K562 (cell line): ENCODE measurements around the gene RHBDF2. TPM values are rescaled to one million over a fixed set of nuclear protein-coding genes. Genes with fewer than 3 reads are reported as not detected.

Source experiments
- ATAC-seq: fragments of 200-7000 bp; cut with Tn5 transposase; 3 replicates; pipeline ENCODE4 v1.9.1; 2020; ENCODE audit warnings: moderate library complexity
- BruUV-seq: library from RNA; stranded (reverse); fragments of 400-500 nt; replicated peaks from 2 replicates; lab custom pipeline; 2021; lab: Mats Ljungman, UMichigan
- CTCF ChIA-PET: fragments of 300-600 bp; formaldehyde crosslinking; extraction: SDS; loops from one replicate; lab custom pipeline; 2021; ENCODE audit warnings: low intra/inter-chr PET ratio; lab: Yijun Ruan, JAX
- POLR2A ChIA-PET: fragments of 300-600, 350-650 bp; sonication (Branson Sonifier 250); formaldehyde crosslinking; extraction: SDS; loops from one replicate; lab custom pipeline; 2021; ENCODE audit warnings: antibody characterized with exemption, inconsistent platforms; lab: Yijun Ruan, JAX
- DNase-seq, 4 experiments: peaks; one replicate each; pipeline versions ENCODE4 v3.0.0 to v3.0.0-alpha.2; 2011 to 2018; ENCODE audit warnings: low spot score in 3 of 4, mixed read lengths in 3 of 4; ENCODE audit errors: extremely low read depth in 1 of 4
- FAIRE-seq: peaks from 2 replicates; lab custom pipeline; 2011; peaks lifted over from hg19 to GRCh38; lab: Jason Lieb, UNC
- H2AFZ ChIP-seq: 2 replicates; pipeline ENCODE4 v1.6.0; 2011; ENCODE audit warnings: low read depth, low read length, control low read depth, inconsistent platforms
- H3K27ac ChIP-seq: fragments of 200-600 bp; 3 replicates; pipeline ENCODE4 v1.8.0; 2011; ENCODE audit warnings: low read depth, mild to moderate bottlenecking, control low read depth, inconsistent platforms, low read length, moderate library complexity, mixed read lengths; ENCODE audit errors: extremely low read depth
- H3K27me3 ChIP-seq, 2 experiments: fragments of 300-600 bp in 1 of 2; 2 replicates in 1 of 2; 3 replicates in 1 of 2; pipeline versions ENCODE4 v1.6.0 to v1.8.0; 2011; ENCODE audit warnings: inconsistent platforms in 2 of 2, low read length in 2 of 2, mild to moderate bottlenecking in 1 of 2, mixed read lengths in 1 of 2, moderate library complexity in 1 of 2; ENCODE audit not compliant: control insufficient read depth in 2 of 2, insufficient read depth in 2 of 2
- H3K36me3 ChIP-seq: fragments of 300-600 bp; 3 replicates; pipeline ENCODE4 v1.8.0; 2011; ENCODE audit warnings: mild to moderate bottlenecking, low read length, inconsistent platforms; ENCODE audit not compliant: control insufficient read depth, insufficient read depth
- H3K4me1 ChIP-seq, 2 experiments: fragments of 200-600 bp in 1 of 2; replicated peaks in 1 of 2; 2 replicates in 1 of 2; 3 replicates in 1 of 2; pipeline versions ENCODE4 v1.5.1 to v1.8.0; 2011; ENCODE audit warnings: inconsistent platforms in 2 of 2, low read length in 2 of 2, mild to moderate bottlenecking in 1 of 2, mixed read lengths in 1 of 2, moderate library complexity in 1 of 2; ENCODE audit not compliant: control insufficient read depth in 2 of 2, insufficient read depth in 2 of 2
- H3K4me2 ChIP-seq: 2 replicates; pipeline ENCODE4 v1.6.1; 2011; ENCODE audit warnings: low read length, control low read depth, inconsistent platforms, mixed read lengths; ENCODE audit not compliant: insufficient read depth
- H3K4me3 ChIP-seq: fragments of 200-600 bp; sonication (generic), shearing (Covaris generic); 2 replicates; pipeline ENCODE4 v1.5.1; 2016; ENCODE audit warnings: control low read depth, inconsistent platforms
- H3K79me2 ChIP-seq: fragments of 200-600 bp; 3 replicates; pipeline ENCODE4 v1.8.0; 2011; ENCODE audit warnings: low read length, inconsistent platforms; ENCODE audit not compliant: control insufficient read depth, insufficient read depth
- H3K9ac ChIP-seq, 2 experiments: 2 replicates each; pipeline versions ENCODE4 v1.6.0 to v1.6.1; 2011; ENCODE audit warnings: low read depth in 2 of 2, low read length in 2 of 2, control low read depth in 1 of 2, inconsistent platforms in 1 of 2, mild to moderate bottlenecking in 1 of 2, mixed read lengths in 1 of 2; ENCODE audit not compliant: insufficient read depth in 1 of 2
- H3K9me1 ChIP-seq: one replicate; pipeline ENCODE4 v1.6.0; 2011; ENCODE audit warnings: inconsistent platforms, mild to moderate bottlenecking, low read length, moderate library complexity; ENCODE audit not compliant: control insufficient read depth, insufficient read depth
- H3K9me3 ChIP-seq: replicated peaks from 2 replicates; pipeline ENCODE4 v1.5.1; 2011; ENCODE audit warnings: low read depth, low read length, inconsistent platforms; ENCODE audit not compliant: control insufficient read depth, insufficient read depth
- H4K20me1 ChIP-seq: replicated peaks from 2 replicates; pipeline ENCODE4 v1.6.1; 2011; ENCODE audit warnings: low read length, inconsistent platforms, mixed read lengths; ENCODE audit not compliant: control insufficient read depth, insufficient read depth
- CCAR2 ChIP-seq: fragments of 200-400 bp; formaldehyde crosslinking; IDR thresholded peaks from 2 replicates; pipeline ENCODE4 v1.6.1; 2017; ENCODE audit warnings: mild to moderate bottlenecking, low read depth, low read length
- ELF4 ChIP-seq: fragments of 450-650 bp; formaldehyde crosslinking; IDR thresholded peaks from 2 replicates; pipeline ENCODE4 v1.4.0; 2022; ENCODE audit warnings: missing genetic modification characterization
- NRF1 ChIP-seq, 2 experiments: fragments of 450-650 bp; IDR thresholded peaks in 1 of 2; conservative IDR thresholded peaks in 1 of 2; 2 replicates each; pipeline ENCODE4 v1.6.1; 2014; ENCODE audit warnings: mild to moderate bottlenecking in 2 of 2
- ZFX ChIP-seq: sonication (generic); formaldehyde crosslinking; IDR thresholded peaks from 2 replicates; pipeline ENCODE4 v1.8.0; 2022; ENCODE audit warnings: mild to moderate bottlenecking, missing genetic modification reagents, moderate library complexity
- ZKSCAN8 ChIP-seq: fragments of 200-800 bp; sonication (Bioruptor generic); IDR thresholded peaks from 2 replicates; pipeline ENCODE4 v1.6.1; 2016; ENCODE audit warnings: missing genetic modification characterization, missing compliant biosample characterization
- ZNF507 ChIP-seq: conservative IDR thresholded peaks from 2 replicates; pipeline ENCODE4 v1.6.1; 2017; ENCODE audit warnings: missing genetic modification characterization, missing compliant biosample characterization
- WGBS: fragments of 100-300 bp; shearing (Covaris generic); methylation state at CpG from one replicate; pipeline ENCODE4 v1.1.6; 2016; ENCODE audit warnings: low coverage, mixed read lengths; ENCODE audit not compliant: insufficient coverage; ENCODE audit errors: missing lambda C conversion rate; 5-methylcytosine and 5-hydroxymethylcytosine counted together
- in situ Hi-C: fragments of 300-500 bp; cut with MboI; formaldehyde crosslinking; loops from 4 replicates; pipeline ENCODE4 v1.15.0; 2018; ENCODE audit warnings: inconsistent platforms, mixed read lengths
- intact Hi-C: fragments of 100-400 bp; cut with micrococcal nuclease; formaldehyde crosslinking; loops from 2 replicates; pipeline ENCODE4 v1.14.2; 2022
- polyA plus RNA-seq, 8 experiments: library from polyadenylated mRNA; depleted of rRNA in 4 of 8; stranded (reverse) in 5 of 8; unstranded in 3 of 8; fragments of >200 nt; fragmentation: Nextera tagmentation in 2 of 8; fragmentation: Illumina TruSeq in 1 of 8; extraction: Ambion mirVana in 2 of 8; extraction: Trizol in 1 of 8; gene quantifications; 2 replicates each; pipeline versions ENCODE4 v1.2.1 to v1.2.3, GENCODE V29; 2011 to 2014; ENCODE audit warnings: inconsistent platforms in 1 of 8, missing spikeins in 1 of 8
- total RNA-seq, 7 experiments: library from RNA; depleted of rRNA in 6 of 7; stranded (reverse); fragments of >200 nt in 6 of 7; fragmentation: Illumina TruSeq in 2 of 7; extraction: Trizol in 2 of 7; gene quantifications; 2 replicates each; pipeline versions ENCODE4 v1.2.1 to v1.2.3, GENCODE V29; 2011 to 2021; ENCODE audit warnings: low replicate concordance in 1 of 7

The RHBDF2 gene
- total and polyA plus RNA-seq, 9 of the 15 experiments (the other 6 are each of a cell fraction or from before 2014, with no cell fraction given): 0.04 to 2.8 (median 1.1) TPM

- no peak for DNase-seq
- intact Hi-C loops: no loop called here
- Histone ChIP-seq H3K9ac (no peak overlapping the region; a peak in 1 of 4 replicates), H3K4me3 (no peak overlapping the region), H3K9me1 (peaks cover 2% of the 10 kb centered on the region), H3K27me3 (peaks cover 10 to 55% of the 10 kb centered on the region in 2 experiments; a peak in 4 of 5 replicates), H3K4me2 (no peak overlapping the region), H3K36me3 (no peaks in the 10 kb centered on the region), H4K20me1 (peaks cover 5% of the 10 kb centered on the region; the same call in 1 of the 2 replicates), H2AFZ (no peak overlapping the region), H3K79me2 (no peaks in the 10 kb centered on the region), H3K27ac (no peak overlapping the region; the same call in 2 of the 3 replicates), H3K9me3 (no peaks in the 10 kb centered on the region), H3K4me1 (peaks cover 0 to 58% of the 10 kb centered on the region in 2 experiments; a peak in 2 of 5 replicates)
- in situ Hi-C loops: no loop called here
- no peak for ATAC-seq
- CTCF ChIA-PET: no interaction called here
- no TSS peak for BruUV-seq
- TF ChIP-seq ZKSCAN8 (CRISPR knock-in tag) (0 out of 2 replicates have a peak, but pooled peaks have one; percentile 70), ELF4 (CRISPR knock-in tag) (no peak), ZFX (CRISPR knock-in tag) (0 out of 2 replicates have a peak, but pooled peaks have one; percentile 19), NRF1 (conservative IDR thresholded peaks at IDR 0.05 in 1 of 2, IDR thresholded peaks at IDR 0.05 in 1 of 2) (no peak), CCAR2 (no peak), ZNF507 (tag) (no peak)
- WGBS: 52% methylated on average over 33 of the region's 35 CpGs
- no peak for FAIRE-seq
- POLR2A ChIA-PET: interaction anchor here (0.6 to 0.7 kb wide), 6 partner anchors 8 to 585 kb away, joined by 3 to 5 read pairs (median 3); no protein-coding TSS in a partner anchor
These were observed 29.5 kb downstream of the RHBDF2 start for GRCh38 chr17:76471498-76472257.
